Right atrium auricular region (tissue), 2 donors: ENCODE results near the gene NLRP4. TPM values are rescaled to one million over a fixed set of nuclear protein-coding genes. Genes with fewer than 3 reads are reported as not detected.

ENCODE experiments used
- DNase-seq: peaks from one replicate; pipeline ENCODE4 v3.0.0-alpha.2; 2019; ENCODE audit warnings: low spot score
- H3K27ac ChIP-seq, 2 donors: fragments of 200-600 bp; sonication (generic); 1 replicate in 1 of 2; 2 replicates in 1 of 2; pipeline ENCODE4 v1.5.1; 2016 to 2019
- H3K27me3 ChIP-seq, 2 donors: fragments of 200-600 bp; sonication (generic); one replicate each; pipeline versions ENCODE4 v1.5.1 to v1.6.0; 2017 to 2019
- H3K36me3 ChIP-seq: fragments of 200-600 bp; sonication (generic); one replicate; pipeline ENCODE4 v1.5.1; 2016
- H3K4me1 ChIP-seq, 2 donors: fragments of 200-600 bp; sonication (generic); one replicate each; pipeline versions ENCODE4 v1.5.1 to v1.6.0; 2017 to 2019
- H3K4me3 ChIP-seq, 2 donors: fragments of 200-600 bp; sonication (generic); 1 replicate in 1 of 2; 2 replicates in 1 of 2; pipeline ENCODE4 v1.5.1; 2017 to 2019; ENCODE audit warnings: mild to moderate bottlenecking in 1 of 2, moderate library complexity in 1 of 2
- H3K9me3 ChIP-seq, 2 donors: fragments of 200-600 bp; sonication (generic); one replicate each; pipeline ENCODE4 v1.5.1; 2019
- CTCF ChIP-seq, 2 donors: fragments of 200-600 bp; sonication (generic); IDR thresholded peaks; one replicate each; pipeline ENCODE4 v1.5.1; 2019; ENCODE audit warnings: antibody characterized with exemption in 2 of 2
- total RNA-seq, 2 donors: library from RNA; depleted of rRNA; stranded (reverse); fragments of >200 nt; gene quantifications; one replicate each; pipeline ENCODE4 v1.1.0, GENCODE V29; 2016

The NLRP4 gene
- total RNA-seq = not detected

- H3K27me3 ChIP-seq = no peaks in the 10 kb centered on the region
- H3K36me3 ChIP-seq = no peaks in the 10 kb centered on the region
- no peak for TF ChIP-seq CTCF (IDR thresholded peaks at IDR 0.05)
- DNase-seq = no peak
- no peak within 1 kb of the TSS for H3K4me3 ChIP-seq
- peaks cover 0 to 4% of the 10 kb centered on the region in 2 donors for H3K9me3 ChIP-seq
- H3K4me1 ChIP-seq = no peaks in the 10 kb centered on the region
- H3K27ac ChIP-seq = no peak within 1 kb of the TSS
Observed at GRCh38 chr19:55836340-55836739, at the start of gene NLRP4. NLRP4 (plus strand) TSS chr19:55836540; CDS start chr19:55852081, 15,541 bp downstream.

- Histone ChIP-seq H3K9me3 (no peaks in the 10 kb centered on the region), H3K27me3 (no peaks in the 10 kb centered on the region), H3K4me1 (no peaks in the 10 kb centered on the region), H3K27ac (no peak overlapping the region), H3K36me3 (no peaks in the 10 kb centered on the region), H3K4me3 (no peak overlapping the region)
- no peak for TF ChIP-seq CTCF (IDR thresholded peaks at IDR 0.05)
- DNase-seq = no peak
Observed at GRCh38 chr19:55795021-55795420, 41.3 kb upstream of the NLRP4 start.

- no peak for DNase-seq
- H3K36me3 ChIP-seq = no peaks in the 10 kb centered on the region
- no peaks in the 10 kb centered on the region for H3K4me1 ChIP-seq
- no peaks in the 10 kb centered on the region for H3K27me3 ChIP-seq
- peaks cover 0 to 7% of the 10 kb centered on the region in 2 donors for H3K9me3 ChIP-seq
- TF ChIP-seq CTCF (IDR thresholded peaks at IDR 0.05) = no peak
- no peak overlapping the region for H3K27ac ChIP-seq
- no peak overlapping the region for H3K4me3 ChIP-seq
Observed at GRCh38 chr19:55801416-55801815, 34.9 kb upstream of the NLRP4 start.

GRCh38 chr19:55802281-55802680 is 34.1 kb upstream of the NLRP4 start:
- peaks cover 0 to 7% of the 10 kb centered on the region in 2 donors for H3K9me3 ChIP-seq
- H3K4me3 ChIP-seq = no peak overlapping the region
- no peaks in the 10 kb centered on the region for H3K27me3 ChIP-seq
- TF ChIP-seq CTCF (IDR thresholded peaks at IDR 0.05) = no peak
- no peaks in the 10 kb centered on the region for H3K4me1 ChIP-seq
- H3K27ac ChIP-seq = no peak overlapping the region
- H3K36me3 ChIP-seq = no peaks in the 10 kb centered on the region
- no peak for DNase-seq

GRCh38 chr19:55809381-55810058 is 26.8 kb upstream of the NLRP4 start:
- no peak overlapping the region for H3K4me3 ChIP-seq
- DNase-seq = no peak
- no peaks in the 10 kb centered on the region for H3K36me3 ChIP-seq
- no peak overlapping the region for H3K27ac ChIP-seq
- no peaks in the 10 kb centered on the region for H3K9me3 ChIP-seq
- no peaks in the 10 kb centered on the region for H3K4me1 ChIP-seq
- peak in 1 of 2 donors; percentile 29 for TF ChIP-seq CTCF (IDR thresholded peaks at IDR 0.05)
- H3K27me3 ChIP-seq = no peaks in the 10 kb centered on the region

- no peaks in the 10 kb centered on the region for H3K36me3 ChIP-seq
- no peak overlapping the region for H3K4me3 ChIP-seq
- no peaks in the 10 kb centered on the region for H3K4me1 ChIP-seq
- H3K27me3 ChIP-seq = no peaks in the 10 kb centered on the region
- DNase-seq = no peak
- H3K9me3 ChIP-seq = no peaks in the 10 kb centered on the region
- TF ChIP-seq CTCF (IDR thresholded peaks at IDR 0.05) = no peak
- no peak overlapping the region for H3K27ac ChIP-seq
Observed at GRCh38 chr19:55811340-55811739, 25.0 kb upstream of the NLRP4 start.
